GM18526 (cell line): Measurements from ENCODE around the gene ALDH3B2.
A peak's percentile ranks its signal among the peaks of the same experiment; 100 is the strongest.

Experiments
- POLR2A ChIP-seq: IDR thresholded peaks from 3 replicates; pipeline ENCODE4 v1.6.1; 2011; ENCODE audit not compliant: insufficient read length; ENCODE audit errors: extremely low read depth

ALDH3B2 gene

DNA sequence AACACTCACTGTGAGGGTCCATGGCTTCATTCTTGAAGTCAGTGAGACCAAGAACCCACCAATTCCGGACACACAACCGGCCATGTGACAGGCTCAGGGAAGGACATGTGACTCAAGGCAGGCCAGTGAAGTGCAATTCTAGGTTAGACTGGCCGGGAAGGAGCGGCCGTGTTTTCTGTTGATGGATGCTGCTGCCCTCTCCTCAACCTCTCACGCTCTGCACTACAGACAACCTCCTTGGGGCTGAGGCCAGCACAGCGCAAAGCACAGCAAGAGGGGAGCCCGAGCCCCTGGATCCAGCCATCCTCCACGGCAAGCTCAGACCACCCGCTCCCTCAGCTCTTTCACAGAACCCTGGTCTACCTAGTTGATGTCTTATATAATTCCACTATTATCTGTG lies 47.5 kb downstream of the ALDH3B2 start:
- TF ChIP-seq POLR2A, result no peak

- TF ChIP-seq POLR2A, result no peak
These were observed 57.0 kb downstream of the ALDH3B2 start for GRCh38 chr11:67617243-67617953.

DNA sequence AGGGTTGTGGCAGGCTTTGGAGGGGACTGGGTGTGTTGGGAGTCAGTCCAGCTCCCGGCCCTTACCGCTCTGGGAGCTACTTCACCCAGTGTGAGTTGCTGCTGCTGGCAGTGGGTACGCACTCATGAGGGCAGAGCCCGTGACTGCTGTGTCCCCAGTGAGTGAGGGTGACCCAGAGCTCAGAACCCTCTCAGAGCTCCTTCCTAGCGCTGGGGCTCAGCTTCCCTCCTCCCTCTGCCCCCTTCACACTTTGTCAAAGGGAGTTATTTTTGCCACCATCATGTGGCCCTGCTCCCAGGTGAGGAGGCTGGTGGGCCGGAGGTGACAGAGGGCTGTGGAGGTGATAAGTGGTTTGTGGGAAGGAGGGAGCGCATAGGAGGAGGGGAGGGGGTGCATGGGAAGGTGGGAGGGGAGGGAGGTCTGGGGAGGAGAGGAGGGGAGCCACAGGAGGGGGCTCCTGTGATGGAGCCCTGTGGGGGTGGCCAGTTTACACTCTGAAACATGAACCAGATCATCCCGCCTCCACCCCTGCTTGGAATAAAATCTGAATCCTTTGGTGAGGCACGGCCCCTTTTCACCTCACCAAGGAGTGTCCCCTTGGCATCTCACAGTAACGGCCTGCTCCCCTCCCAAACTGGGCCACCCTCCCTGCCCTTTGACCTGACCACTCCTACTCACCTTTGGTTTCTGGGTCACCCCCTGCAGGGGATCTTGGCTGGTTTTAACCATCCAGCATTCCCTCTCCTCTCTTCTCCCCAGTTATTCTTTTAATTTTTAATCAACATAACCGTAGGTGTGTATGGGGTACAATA lies 57.8 kb downstream of the ALDH3B2 start:
- TF ChIP-seq POLR2A, result no peak

- TF ChIP-seq POLR2A, result no peak
These were observed 58.5 kb downstream of the ALDH3B2 start for GRCh38 chr11:67615728-67616430.

DNA sequence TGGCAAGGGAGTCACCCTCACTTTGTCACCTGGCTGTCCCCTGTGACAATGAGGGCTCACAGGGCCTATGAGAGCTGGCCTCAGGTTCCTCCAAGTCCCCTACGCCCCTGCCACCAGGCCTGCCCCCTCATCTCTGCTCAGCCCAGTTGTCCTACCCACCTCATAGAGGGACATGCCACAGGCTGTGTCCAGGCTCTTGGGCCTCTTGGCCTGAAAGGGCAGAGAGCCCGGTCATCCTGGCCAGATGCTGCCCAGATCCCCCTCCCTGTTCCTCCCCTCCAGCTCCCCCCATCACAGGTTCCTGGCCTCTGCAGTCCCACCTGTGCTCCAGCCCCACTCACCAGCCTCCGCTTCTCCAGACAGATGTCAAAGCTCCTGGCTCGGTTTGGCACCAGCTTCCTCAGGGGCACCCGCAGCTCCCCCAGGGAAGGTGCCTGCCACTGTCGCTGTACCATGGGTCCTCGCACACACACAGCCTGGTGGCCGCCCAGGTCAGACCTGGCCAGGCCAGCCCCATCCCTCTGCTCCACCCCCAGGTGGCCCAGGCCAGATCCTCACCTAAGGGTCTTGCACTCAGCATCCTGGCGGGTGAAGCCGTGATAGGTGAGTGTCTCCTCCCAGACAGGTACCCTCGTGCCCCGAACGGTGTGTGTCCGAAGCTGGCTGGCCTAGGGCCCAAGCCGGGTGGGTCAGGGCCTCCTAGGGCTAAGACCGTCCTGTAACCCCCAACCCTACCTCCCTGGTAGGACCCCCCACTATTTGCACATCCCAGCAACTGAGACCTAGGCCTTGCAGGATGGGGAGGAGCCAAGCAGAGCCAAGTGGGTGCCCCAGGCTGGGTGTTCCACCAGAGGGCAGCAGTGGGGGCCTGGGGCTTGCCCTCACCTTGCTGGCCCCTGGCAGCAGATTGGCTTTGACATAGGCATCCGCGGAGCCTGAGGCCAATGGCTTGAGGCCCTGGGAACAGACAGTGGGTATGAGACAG lies 59.4 kb downstream of the ALDH3B2 start:
- no peak for TF ChIP-seq POLR2A

GRCh38 chr11:67613960-67614715 lies 60.3 kb downstream of the ALDH3B2 start:
- peak; percentile 54 for TF ChIP-seq POLR2A

GRCh38 chr11:67613313-67613959 lies 61.0 kb downstream of the ALDH3B2 start:
- no peak for TF ChIP-seq POLR2A

- no peak for TF ChIP-seq POLR2A
These were observed 61.7 kb downstream of the ALDH3B2 start for GRCh38 chr11:67612751-67613150.
